ENCODE measurements around the gene COQ8A.

DNA sequence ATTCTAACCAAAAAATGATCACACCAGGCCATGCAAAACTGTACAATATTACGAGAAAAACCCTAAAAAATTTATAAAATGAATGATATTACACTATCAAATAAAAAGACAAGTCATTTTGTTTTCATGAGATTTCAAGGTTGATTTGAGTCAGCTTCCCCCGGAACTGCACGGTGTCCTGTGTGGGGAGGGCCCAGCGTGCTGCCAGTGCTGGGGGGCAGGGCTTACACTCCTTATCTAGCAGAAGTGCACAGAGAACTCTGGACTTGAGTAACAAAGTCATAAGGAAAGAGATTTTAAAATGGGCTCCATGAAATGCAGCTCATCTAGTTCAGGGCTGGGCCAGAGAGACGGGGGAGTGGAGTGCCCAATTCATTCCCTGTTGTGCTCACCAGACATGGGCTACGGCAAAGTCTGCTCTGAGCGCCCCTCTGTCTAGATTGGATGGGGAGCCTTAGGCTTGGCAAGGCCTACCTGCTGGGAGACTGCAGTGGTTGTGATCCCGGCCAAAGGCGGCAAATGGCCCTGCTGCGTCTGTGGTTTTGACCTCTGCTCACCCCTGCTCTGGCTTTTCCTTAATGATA is 50.1 kb downstream of the COQ8A start:
- TF ChIP-seq CTCF (IDR thresholded peaks at IDR 0.05) = no peak
- TF ChIP-seq EZH2 (IDR thresholded peaks at IDR 0.05) = no peak
- TF ChIP-seq EZH2phosphoT487 (IDR thresholded peaks at IDR 0.05) = no peak
